A549 treated with AZD2906 at 1 μM for 4 hours (cell line): ENCODE measurements around the gene IFRD2. TPM values are rescaled to one million over a fixed set of nuclear protein-coding genes. Genes with fewer than 3 reads are reported as not detected.

Source experiments
- total RNA-seq: library from RNA; stranded (reverse); fragments of 200-300 nt; extraction: Qiagen RNA extraction; gene quantifications from 5 replicates; pipeline ENCODE4 v1.2.3, GENCODE V29; 2022

The IFRD2 gene
- total RNA-seq, result 71.9 to 93.3 TPM (median 89.3 TPM) in 5 replicates

GRCh38 chr3:50292159-50293078 is at the start of gene IFRD2:
TSS of gene IFRD2 (minus strand) at chr3:50292429. CDS start at chr3:50292274, 155 bp downstream.

DNA sequence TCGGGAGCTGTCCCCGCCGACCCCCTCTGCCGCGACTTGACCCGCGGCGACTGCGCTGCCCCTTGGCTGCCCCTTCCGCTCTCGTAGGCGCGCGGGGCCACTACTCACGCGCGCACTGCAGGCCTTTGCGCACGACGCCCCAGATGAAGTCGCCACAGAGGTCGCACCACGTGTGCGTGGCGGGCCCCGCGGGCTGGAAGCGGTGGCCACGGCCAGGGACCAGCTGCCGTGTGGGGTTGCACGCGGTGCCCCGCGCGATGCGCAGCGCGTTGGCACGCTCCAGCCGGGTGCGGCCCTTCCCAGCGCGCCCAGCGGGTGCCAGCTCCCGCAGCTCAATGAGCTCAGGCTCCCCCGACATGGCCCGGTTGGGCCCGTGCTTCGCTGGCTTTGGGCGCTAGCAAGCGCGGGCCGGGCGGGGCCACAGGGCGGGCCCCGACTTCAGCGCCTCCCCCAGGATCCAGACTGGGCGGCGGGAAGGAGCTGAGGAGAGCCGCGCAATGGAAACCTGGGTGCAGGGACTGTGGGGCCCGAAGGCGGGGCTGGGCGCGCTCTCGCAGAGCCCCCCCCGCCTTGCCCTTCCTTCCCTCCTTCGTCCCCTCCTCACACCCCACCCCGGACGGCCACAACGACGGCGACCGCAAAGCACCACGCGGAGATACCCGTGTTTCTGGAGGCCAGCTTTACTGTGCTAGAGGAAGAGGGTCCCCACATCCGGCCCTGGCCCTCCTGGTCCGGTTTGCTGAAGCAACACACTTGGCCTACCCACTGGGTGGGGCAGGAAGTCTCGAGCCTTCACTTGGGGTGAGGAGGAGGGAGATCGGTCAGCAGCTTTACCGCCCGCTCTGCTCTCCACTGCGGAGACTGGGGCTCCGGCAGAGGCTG is 48.5 kb upstream of the IFRD2 start, which contains the start of gene RASSF1:
Gene RASSF1 (minus strand): TSS at position 389 of the 882 bp plus-strand sequence. CDS start 31 bp downstream, at position 358.

GRCh38 chr3:50327943-50328691 is 35.9 kb upstream of the IFRD2 start, which contains the start of gene TUSC2:
TSS of gene TUSC2 (minus strand) at chr3:50328223. CDS start at chr3:50328099, 124 bp downstream.

GRCh38 chr3:50322386-50323091 is 30.3 kb upstream of the IFRD2 start, which contains the start of gene HYAL2:
TSS of gene HYAL2 (minus strand) at chr3:50322745. CDS start at chr3:50320489, 2,256 bp downstream.

GRCh38 chr3:50303013-50303815 is 11.0 kb upstream of the IFRD2 start, which contains the start of gene HYAL1:
TSS of gene HYAL1 (minus strand) at chr3:50303574. CDS start at chr3:50302956, 618 bp downstream.

DNA sequence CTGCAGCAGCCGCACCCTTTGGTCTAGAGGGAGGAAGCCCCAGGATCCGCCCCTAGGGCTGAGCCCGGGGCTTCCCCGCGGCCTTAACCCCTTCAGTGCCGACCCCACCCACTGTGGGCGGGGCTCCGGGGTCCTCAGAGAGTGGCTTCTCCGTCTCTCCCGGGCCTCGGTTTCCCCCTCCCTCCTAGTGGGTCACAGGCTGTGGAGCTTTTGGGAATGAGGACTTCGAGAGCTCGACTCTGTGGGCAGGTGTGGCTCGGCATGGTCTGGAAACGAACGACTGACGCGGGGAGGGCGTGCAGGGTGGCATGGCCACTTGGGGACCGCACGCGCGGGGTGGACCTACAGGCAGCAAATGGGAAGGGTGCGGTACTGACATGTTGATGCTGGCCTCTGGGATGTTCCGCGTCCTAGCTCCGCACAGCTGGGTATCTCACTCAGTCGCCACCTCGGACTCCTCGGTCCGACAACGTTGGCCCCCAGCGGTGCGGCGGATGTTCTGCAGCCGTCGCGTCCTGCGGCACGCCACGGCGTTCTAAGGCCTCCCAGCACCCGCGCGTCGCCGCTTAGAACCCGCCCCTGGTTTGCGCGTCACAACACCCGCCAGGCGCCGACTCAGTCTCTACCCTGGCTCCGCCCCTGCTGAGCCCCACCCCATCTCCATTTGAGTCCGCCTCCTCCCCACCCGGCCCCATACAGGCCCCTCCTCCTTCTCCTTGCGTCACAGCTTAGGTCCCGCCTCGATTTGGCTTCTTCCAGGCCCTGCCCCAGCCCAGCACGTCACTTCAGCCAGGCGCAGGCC is 6.8 kb upstream of the IFRD2 start, which contains the start of the genes HYAL3 and NAA80:
Gene HYAL3 (minus strand): TSS at position 570 of the 802 bp plus-strand sequence. CDS start 3,803 bp downstream, outside the sequence.
Gene NAA80 (minus strand): TSS at position 570 of the 802 bp plus-strand sequence. CDS start 1,942 bp downstream, outside the sequence.

GRCh38 chr3:50278880-50279224 is 13.4 kb downstream of the IFRD2 start, which contains the start of gene LSMEM2:
TSS of gene LSMEM2 (plus strand) at chr3:50279087. CDS start at chr3:50279114, 27 bp downstream.

GRCh38 chr3:50268703-50269451 is 23.4 kb downstream of the IFRD2 start, which contains the start of gene SEMA3B:
TSS of gene SEMA3B (plus strand) at chr3:50269147. CDS start at chr3:50269241, 94 bp downstream.

Other genes with a start within 250 kb of the IFRD2 start
- 28.7 to 33.8 TPM (median 33.2 TPM) in 5 replicates for gene RBM5, start 203.5 kb downstream of the IFRD2 start, total RNA-seq
- gene SEMA3F, start 137.1 kb downstream of the IFRD2 start, total RNA-seq, result 14.4 to 21.6 TPM (median 19.7 TPM) in 5 replicates
- gene GNAT1, start 100.8 kb downstream of the IFRD2 start, total RNA-seq, result 0.05 to 0.25 TPM (median 0.22 TPM) in 3 of 5 replicates, not detected in the others
- 0.03 to 0.15 TPM (median 0.13 TPM) in 4 of 5 replicates, not detected in the other for gene SLC38A3, start 87.2 kb downstream of the IFRD2 start, total RNA-seq
- 39.0 to 48.9 TPM (median 46.5 TPM) in 5 replicates for gene GNAI2, start 56.2 kb downstream of the IFRD2 start, total RNA-seq
- gene SEMA3B, start 23.3 kb downstream of the IFRD2 start, total RNA-seq, result 5.2 to 7.9 TPM (median 7.4 TPM) in 5 replicates
- 0.11 to 0.13 TPM in 2 of 5 replicates, not detected in the others for gene LSMEM2, start 13.3 kb downstream of the IFRD2 start, total RNA-seq
- 7.2 to 9.7 TPM (median 9.5 TPM) in 5 replicates for gene HYAL3, start 7.0 kb upstream of the IFRD2 start, total RNA-seq
- gene NAA80, start 7.0 kb upstream of the IFRD2 start, total RNA-seq, result 5.1 to 7.9 TPM (median 7.0 TPM) in 5 replicates
- gene HYAL1, start 11.1 kb upstream of the IFRD2 start, total RNA-seq, result 0.39 to 0.84 TPM (median 0.54 TPM) in 5 replicates
- gene HYAL2, start 30.3 kb upstream of the IFRD2 start, total RNA-seq, result 24.2 to 33.6 TPM (median 30.5 TPM) in 5 replicates
- gene TUSC2, start 35.8 kb upstream of the IFRD2 start, total RNA-seq, result 24.6 to 42.8 TPM (median 35.7 TPM) in 5 replicates
- 15.1 to 20.7 TPM (median 19.5 TPM) in 5 replicates for gene RASSF1, start 48.4 kb upstream of the IFRD2 start, total RNA-seq
- 0.91 to 1.8 TPM (median 1.2 TPM) in 5 replicates for gene ZMYND10, start 53.3 kb upstream of the IFRD2 start, total RNA-seq
- 13.1 to 15.4 TPM (median 13.5 TPM) in 5 replicates for gene NPRL2, start 58.3 kb upstream of the IFRD2 start, total RNA-seq
- 13.6 to 21.4 TPM (median 18.1 TPM) in 5 replicates for gene CYB561D2, start 58.4 kb upstream of the IFRD2 start, total RNA-seq
- gene TMEM115, start 67.1 kb upstream of the IFRD2 start, total RNA-seq, result 41.1 to 49.8 TPM (median 48.6 TPM) in 5 replicates
- 0.45 to 0.71 TPM (median 0.53 TPM) in 5 replicates for gene CACNA2D2, start 211.2 kb upstream of the IFRD2 start, total RNA-seq